HL-60 (cell line): ENCODE results near the gene CHN2.

ENCODE experiments used
- CTCF ChIP-seq: IDR thresholded peaks from one replicate; pipeline ENCODE4 v1.5.1; 2011; ENCODE audit warnings: low read length, control low read depth, inconsistent platforms; ENCODE audit not compliant: insufficient read depth
- POLR2AphosphoS5 ChIP-seq: IDR thresholded peaks from 2 replicates; pipeline ENCODE4 v1.6.1; 2012; ENCODE audit warnings: low read depth
- REST ChIP-seq: IDR thresholded peaks from 2 replicates; pipeline ENCODE4 v1.6.1; 2012; ENCODE audit warnings: low read depth; ENCODE audit not compliant: insufficient replicate concordance

GRCh38 chr7:29356631-29357030, 162.1 kb downstream of the CHN2 start:
- TF ChIP-seq CTCF (no peak), REST (no peak), POLR2AphosphoS5 (no peak)
